Measurements from ENCODE around the gene PICALM.
"Not testable (repeated sequence)": the region's sequence is repeated elsewhere in the genome, so short reads cannot be mapped to it uniquely, and the experiment has no call there.

Gene PICALM, protein sequence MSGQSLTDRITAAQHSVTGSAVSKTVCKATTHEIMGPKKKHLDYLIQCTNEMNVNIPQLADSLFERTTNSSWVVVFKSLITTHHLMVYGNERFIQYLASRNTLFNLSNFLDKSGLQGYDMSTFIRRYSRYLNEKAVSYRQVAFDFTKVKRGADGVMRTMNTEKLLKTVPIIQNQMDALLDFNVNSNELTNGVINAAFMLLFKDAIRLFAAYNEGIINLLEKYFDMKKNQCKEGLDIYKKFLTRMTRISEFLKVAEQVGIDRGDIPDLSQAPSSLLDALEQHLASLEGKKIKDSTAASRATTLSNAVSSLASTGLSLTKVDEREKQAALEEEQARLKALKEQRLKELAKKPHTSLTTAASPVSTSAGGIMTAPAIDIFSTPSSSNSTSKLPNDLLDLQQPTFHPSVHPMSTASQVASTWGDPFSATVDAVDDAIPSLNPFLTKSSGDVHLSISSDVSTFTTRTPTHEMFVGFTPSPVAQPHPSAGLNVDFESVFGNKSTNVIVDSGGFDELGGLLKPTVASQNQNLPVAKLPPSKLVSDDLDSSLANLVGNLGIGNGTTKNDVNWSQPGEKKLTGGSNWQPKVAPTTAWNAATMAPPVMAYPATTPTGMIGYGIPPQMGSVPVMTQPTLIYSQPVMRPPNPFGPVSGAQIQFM

DNA sequence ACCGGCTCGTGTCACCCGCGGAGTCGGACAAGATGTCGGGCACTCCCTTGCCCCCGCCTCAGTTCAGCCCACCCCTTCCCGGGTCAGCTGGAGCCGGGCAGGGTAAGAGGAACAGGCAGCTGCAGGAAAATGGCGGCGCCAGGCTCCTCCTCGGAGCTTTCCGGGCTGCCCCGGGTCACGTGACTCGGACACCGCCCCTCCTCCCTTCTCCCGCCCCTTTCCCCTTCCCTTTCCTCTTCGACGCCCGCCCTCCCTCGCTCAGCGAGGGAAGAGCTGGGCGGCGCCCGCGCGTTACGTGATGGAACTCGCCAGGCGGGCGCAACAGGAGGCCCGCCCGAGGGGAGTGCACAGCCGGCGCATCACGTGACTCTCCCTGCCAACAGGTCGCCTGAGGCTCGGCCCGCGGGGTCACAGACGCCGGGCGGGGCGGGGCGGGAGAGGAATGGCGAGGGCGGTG lies at the start of gene PICALM:
TSS of gene PICALM (minus strand) at position 134 of the 457 bp plus-strand sequence. CDS start 304 bp downstream, outside the sequence.
- peak; percentile 98 for DNase-seq

DNA sequence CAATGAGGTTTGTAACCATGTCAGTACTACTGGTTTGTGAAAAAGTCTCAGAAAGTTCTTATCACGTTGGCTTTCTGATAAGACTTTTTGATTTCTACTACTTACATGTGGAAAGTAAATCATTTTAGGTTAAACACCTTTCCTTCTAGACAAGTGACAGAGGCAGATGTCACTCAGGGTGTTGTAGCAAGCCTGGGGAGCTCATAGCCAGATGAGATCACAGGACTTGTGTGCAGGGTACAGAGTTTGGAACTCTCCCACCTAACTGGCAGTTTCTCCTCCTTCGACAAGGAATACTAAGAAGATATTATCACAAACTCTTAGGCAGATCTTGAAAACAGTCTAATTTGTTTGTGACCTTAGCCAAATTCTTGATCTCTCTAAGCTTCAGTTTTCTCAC lies 49.4 kb upstream of the PICALM start:
- no peak for DNase-seq

DNA sequence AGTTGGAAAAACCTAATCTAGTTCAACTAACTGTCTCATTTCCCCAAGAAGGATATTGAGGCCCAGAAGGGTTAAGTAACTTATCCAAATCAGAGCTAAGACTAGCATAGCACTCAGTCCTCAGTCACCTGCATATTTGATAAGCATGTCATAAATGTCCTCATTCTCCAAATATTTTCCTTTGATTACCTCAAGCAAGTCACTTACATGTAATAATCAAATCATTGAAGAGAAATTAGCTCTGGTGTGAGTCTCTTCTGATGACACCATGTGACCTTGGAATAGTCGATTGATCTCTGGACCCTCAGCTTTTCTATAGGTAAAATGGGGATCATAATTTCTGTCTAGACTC lies 48.8 kb upstream of the PICALM start:
- no peak for DNase-seq

DNA sequence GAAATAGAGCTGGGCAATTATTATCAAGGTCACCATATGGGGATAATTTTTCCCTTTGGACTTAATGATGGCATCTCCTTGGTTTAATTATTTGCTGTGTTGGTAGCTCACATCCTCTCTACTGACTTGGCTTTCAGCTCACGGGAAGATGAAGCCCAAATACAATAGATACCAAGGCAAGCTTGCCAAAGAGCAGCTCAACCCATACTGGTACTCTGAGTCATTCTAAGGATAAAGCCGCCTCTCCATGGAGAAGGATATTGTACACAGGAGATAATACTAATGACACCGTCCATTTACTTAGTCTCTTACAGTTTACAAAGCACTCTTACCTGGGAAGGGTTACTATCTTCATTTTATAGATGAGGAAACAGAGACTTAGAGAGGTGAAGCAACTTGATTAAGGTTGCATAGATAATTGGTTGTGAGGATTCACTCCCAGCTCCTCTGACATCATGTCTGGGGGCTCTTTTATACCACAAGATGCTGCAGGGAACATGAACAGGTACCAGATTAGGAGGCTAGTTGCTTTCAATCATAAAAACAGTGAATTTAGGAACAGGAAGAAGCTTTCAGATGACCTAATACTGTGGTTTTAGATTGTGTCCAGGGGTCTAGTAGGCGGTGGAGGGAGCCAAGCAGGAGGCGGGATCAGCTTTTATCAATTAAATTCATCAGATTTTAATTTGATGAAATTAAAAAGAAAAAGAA lies 48.3 kb upstream of the PICALM start:
- DNase-seq, result no peak

DNA sequence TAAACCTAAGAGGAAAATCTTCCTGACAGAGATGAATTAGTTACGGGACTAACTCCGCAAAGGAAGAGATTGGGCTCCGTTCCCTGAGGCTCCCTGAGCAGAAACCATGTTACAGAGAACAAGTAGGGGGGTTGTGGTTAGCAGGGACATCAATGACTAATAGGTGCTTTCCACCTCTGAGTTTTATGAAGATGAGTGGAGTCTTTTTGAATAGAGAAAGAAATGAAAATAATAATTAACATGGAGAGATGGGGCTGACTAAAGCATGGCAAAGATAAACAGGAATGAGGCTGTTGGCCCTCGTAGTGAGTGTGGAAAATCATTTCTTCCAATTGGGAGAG lies 47.5 kb upstream of the PICALM start:
- DNase-seq, result peak; percentile 27

DNA sequence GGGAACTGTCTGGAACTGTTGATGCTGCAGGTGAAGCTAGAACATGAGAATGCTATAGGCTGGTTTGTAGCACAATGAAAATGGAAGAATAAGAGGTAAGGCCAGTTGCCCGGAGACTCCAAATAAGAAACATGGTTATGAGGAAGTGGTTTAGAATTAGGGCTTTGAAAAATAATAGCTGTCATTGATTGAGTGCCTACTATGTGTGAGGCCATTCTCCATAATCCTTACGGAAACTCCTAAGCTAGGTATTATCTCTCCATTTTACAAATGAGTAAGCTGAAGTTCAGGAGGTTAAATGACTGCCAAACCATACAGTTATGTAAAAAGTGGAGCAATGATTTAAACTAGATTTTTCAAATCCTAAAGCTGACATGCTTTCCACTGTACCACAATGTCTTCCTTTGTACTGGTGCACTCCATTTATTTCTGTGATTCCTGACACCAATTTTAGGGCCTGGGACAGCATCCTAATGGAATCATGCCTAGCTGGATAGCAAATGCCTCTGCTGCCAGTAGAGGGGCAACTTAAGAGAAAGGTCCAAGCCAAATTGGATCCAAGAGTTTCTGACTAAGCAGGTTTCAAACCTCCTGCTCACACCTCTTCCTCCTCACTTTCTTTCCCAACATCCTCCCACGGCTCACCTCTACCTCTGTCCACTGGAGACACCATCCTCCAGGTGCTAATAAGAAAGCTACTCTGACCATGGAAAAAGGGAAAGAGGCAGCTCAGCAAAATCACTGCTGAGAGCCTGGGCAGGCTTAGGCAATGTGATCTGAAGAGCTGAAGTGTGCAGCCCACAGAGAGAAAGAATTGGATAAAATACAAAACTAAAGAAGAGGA lies 46.9 kb upstream of the PICALM start:
- DNase-seq, result no peak

DNA sequence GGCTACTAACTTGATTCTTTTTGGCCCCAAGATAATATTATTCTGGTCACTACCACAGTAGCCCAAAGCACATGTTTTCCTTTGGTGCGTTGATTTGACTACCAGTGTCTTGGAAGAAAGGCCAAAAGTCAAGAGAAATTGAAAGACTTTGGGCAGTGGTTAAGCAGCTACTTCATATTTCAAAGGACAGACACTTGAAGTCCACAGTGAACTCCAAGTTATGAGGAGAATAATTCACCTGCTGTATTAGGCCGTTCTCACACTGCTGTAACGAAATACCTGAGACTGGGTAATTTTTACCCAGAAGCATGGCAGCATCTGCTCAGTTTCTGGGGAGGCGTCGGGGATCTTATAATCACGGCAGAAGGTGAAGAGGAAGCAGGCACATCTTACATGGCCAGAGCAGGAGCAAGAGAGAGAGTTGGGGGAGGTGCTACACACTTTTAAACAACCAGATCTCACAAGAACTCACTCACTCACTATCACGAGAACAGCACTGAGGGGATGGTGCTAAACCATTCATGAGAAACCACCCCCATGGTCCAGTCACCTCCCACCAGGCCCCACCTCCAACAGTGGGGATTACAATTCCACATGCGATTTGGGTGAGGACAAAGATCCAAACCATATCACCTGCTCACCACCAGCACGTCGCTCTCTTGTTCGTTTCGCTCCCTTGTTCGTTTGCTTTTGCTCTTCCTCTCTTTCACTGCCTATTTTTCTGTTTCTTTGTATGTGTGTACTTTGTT lies 40.2 kb upstream of the PICALM start:
- no peak for DNase-seq

DNA sequence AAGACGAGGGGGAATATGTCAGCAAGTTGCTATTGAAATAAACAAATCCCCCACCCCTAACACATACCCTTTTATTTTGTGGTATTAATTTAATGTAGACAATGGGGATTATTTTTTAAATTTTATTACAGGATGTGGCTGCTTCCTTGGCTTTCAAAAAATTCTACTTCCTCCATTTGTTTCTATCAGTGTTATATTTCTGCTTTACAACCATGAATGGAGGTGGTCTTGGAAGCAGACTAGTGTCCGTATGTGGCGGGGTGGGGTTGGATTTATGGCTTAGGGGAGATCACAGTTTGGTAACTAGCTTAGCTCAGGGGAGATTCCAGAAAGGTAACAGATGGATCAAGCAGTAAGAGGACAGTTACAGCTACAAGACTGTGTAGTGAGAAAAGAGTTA lies 39.3 kb upstream of the PICALM start:
- no peak for DNase-seq

DNA sequence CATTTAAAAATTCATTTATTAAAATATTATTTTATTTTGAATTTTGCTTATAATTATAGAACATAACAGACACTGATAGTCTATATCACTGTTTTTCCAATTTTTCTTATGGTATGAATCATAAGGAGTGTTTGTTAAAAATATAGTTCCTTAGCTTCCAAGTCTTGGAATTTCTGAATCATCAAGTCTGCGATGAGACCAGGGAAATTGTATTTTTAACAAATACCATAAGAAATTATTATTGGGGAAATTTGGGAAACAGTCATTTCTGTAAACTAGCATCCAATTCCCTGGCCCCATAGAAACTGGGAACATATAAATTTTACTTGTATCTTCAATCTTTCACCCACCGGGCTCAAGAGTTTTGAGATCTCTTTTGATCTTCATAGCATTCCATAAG lies 38.0 kb upstream of the PICALM start:
- no peak for DNase-seq

DNA sequence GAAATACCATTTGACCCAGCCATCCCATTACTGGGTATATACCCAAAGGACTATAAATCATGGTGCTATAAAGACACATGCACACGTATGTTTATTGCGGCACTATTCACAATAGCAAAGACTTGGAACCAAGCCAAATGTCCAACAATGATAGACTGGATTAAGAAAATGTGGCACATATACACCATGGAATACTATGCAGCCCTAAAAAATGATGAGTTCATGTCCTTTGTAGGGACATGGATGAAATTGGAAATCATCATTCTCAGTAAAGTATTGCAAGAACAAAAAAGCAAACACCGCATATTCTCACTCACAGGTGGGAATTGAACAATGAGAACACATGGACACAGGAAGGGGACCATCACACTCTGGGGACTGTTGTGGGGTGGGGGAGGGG lies 37.1 kb upstream of the PICALM start:
- DNase-seq, result not testable (repeated sequence)

DNA sequence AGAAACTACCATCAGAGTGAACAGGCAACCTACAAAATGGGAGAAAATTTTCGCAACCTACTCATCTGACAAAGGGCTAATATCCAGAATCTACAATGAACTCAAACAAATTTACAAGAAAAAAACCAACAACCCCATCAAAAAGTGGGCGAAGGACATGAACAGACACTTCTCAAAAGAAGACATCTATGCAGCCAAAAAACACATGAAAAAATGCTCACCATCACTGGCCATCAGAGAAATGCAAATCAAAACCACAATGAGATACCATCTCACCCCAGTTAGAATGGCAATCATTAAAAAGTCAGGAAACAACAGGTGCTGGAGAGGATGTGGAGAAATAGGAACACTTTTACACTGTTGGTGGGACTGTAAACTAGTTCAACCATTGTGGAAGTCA lies 36.7 kb upstream of the PICALM start:
- not testable (repeated sequence) for DNase-seq

DNA sequence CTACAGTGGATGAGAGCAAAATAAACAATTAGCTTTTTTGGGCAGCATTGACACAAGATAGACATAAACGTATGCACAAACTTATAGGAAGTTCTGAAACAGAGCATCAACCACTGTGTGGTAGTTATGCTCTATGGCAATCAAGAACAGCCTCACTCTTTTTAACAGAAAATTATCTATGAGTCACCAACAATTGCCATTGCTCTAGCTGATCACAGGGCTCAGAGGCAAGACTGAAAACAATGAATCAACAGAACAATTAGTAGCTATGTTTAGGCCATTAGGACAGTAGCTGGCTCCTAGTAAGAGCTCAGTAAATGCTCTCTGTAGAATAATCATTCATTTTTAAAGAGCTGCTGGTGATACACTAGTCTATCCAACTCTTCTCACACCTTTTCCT lies 34.9 kb upstream of the PICALM start:
- no peak for DNase-seq

DNA sequence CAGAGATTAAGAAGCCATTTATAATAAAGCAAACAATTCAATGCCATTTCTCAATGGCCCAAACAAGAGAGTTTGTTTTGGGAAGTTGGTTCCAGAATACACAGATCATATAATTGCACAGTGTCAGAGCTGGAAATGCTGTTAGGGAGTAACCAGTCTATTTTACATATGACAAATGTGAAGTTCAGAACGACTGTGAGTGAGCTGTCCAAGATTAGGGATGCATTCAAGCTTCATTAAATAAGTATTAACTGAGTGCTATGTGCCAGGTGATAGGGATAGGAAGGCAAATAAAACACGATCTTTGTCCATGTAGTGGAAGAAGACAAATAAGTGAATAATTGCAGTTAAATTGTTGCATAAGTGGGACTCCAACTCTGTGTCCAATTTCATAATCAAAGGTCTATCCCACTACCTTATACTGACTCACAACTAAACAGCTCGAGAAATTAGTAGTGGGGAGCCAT lies 33.1 kb upstream of the PICALM start:
- no peak for DNase-seq

DNA sequence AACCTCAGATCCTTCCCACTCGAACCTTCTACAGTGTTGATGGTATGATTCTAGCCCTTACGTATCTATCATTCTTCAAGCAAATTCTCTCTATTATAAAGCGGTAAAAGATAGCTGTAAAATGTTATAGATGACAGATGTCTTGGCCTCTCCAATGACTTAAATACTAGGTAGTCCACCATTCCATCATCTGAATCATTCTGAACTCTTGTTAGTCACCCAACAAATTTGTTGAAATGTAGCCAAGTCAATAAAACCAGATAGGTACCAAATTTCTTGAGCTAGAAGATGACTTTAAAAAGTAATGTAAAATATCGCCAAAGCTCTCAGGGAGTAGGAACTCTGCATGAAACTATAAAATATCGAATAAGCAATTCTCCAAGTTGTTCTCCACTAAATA lies 32.6 kb upstream of the PICALM start:
- DNase-seq, result no peak

DNA sequence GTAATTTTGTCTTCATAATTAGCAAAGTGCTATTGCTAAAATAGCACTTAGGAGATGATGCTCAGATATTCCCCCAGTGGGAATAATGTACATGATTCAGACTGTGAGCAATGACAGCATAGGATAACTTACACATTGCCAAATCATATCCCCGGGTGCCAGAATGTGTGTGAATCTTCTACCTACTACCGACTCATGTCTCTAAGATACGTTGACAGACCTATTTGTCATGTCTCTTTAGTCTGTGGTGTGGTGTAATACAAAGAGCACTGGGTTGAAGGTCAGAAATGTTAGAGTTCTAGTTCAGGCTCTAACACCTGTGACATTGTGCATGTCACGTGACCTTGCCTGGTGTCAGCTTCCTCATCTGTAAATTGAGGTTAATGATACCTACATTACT lies 31.0 kb upstream of the PICALM start:
- DNase-seq, result no peak

DNA sequence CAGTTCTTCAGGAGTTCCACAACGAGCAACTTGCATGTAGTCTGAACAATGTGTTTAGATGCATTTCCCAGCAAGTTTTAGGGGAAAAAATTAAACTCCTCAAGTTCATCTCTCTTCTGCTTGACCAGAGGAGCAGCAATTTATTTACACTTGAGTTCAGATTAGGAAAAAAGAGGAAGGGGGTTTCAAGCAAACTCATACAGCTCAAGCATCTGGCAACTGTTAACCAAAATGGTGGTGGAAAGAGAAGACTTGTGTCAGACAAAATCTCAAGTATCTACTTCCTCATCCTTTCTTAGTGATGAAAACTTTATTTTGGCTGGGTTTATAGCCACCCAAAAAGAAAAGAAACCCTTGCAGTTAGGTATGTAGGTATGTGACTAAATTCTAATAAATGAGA lies 29.1 kb upstream of the PICALM start:
- no peak for DNase-seq

DNA sequence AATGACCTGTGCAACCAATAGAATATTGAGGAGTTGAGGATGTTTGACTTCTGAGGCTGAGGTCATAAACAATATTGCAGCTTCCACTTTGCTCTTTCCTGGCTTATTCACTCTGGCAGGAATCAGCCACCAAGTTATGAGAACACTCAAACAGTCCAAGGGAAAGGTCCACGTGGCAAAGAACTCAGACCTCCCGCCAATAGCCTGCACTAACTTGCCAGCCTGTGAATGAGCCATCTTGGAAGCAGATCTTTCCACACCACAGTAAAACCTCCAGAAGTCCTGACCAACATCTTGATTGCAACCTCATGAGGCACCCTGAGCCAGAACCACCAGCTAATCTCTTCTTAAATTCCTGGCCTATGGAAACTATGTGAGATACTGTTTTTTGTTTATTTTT lies 22.7 kb upstream of the PICALM start:
- no peak for DNase-seq

DNA sequence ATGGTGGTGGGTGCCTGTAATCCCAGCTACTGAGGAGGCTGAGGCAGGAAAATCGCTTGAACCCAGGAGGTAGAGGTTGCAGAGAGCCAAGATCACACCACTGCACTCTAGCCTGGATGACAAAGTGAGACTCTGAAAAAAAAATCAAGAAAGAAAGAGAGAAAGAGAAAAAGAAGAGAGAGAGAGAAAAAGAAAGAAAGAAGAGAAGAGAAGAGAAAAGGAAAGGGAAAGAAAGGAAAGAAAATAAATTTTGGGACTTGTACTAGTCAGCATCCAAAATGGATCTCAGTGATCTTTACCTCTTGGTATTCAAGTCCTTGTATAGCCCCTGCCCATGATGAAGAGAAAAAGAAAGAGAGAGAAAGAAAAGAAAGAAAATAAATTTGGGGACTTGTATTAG lies 22.2 kb upstream of the PICALM start:
- no peak for DNase-seq

DNA sequence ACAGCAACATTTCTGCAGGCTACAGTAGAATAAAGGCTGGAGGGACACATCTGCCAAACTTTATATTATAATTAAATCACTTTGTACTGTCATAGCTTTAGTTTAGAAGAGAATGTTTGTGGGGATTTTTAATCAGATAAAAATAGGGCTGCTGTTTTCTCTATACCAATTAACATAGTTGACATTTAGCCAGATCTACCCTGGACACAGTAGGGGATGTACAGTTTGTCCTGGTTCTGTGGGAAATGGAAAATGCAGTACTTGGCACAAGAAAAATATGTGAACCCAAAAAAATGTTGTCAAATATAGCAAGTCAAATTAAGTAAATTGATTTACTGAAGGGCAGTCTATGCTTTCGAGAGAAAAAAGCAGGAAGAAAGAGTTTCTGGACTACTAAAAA lies 20.8 kb upstream of the PICALM start:
- no peak for DNase-seq

DNA sequence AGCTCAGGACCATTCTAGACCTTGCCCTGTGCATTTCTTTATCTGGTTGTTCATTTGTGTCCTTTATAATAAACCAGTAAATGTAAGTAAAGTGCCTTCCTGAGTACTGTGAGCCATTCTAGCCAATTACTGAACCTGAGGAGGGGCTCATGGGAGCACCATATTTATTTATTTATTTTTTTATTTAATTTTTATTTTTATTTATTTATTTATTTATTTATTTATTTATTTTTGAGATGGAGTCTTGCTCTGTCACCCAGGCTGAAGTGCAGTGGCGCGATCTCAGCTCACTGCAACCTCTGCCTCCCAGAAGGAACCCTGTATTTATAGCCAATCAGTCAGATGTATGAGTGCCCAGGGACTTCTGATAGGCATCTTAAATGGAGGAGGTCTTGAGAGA lies 18.8 kb upstream of the PICALM start:
- not testable (repeated sequence) for DNase-seq

DNA sequence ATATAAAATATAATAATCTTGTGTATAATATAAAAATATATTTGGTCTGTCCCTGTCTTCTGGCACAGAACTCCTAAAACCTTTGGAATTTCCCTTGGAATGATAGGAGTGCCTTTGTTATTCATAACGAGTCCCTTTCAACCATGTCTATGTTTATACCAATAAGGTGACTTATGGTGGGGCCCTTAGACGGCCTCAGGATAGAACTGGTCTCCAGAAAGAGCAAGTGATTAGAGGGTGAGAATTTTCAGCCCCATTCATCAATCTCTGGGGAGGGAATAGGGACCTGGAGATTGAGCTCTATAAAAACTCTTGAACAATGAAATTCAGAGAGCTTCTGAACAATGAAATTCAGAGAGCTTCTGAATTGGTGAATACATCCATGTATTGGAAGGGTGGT lies 18.4 kb upstream of the PICALM start:
- no peak for DNase-seq

DNA sequence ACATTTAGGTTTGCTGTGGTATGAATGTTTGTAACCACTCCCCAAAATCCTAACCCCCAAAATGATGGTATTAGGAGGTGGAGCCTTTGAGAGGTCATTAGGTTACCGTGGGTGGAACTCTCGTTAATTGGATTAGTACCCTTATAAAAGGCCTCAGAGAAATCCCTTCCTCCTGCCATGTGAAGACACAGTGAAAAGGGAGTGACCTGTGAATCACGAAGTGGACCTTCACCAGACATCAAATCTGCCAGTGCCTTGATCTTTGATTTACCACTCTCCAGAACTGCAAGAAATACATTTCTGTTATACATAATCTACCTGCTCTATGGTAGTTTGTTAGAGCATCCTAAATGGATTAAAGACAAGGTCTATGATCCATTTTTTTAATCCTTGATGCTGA lies 12.6 kb upstream of the PICALM start:
- DNase-seq, result no peak

Measured in CD4-positive, alpha-beta T cell treated with Interleukin-17A for 4 hours (primary cell).